Upper lobe of left lung (tissue), 6 donors: ENCODE data around the gene FAM53B. TPM values are rescaled to one million over a fixed set of nuclear protein-coding genes. Genes with fewer than 3 reads are reported as not detected.

ENCODE experiments used
- ATAC-seq, 2 donors: fragments of 200-7000 bp; cut with Tn5 transposase; one replicate each; pipeline ENCODE4 v1.9.1; 2022; ENCODE audit warnings: mild to moderate bottlenecking in 2 of 2, moderate library complexity in 2 of 2; ENCODE audit not compliant: low FRiP score in 2 of 2
- DNase-seq, 2 donors: peaks; one replicate each; pipeline ENCODE4 v3.0.0-alpha.2; 2019 to 2020
- H3K27ac ChIP-seq, 4 donors: fragments of 200-600 bp; sonication (generic); one replicate each; pipeline ENCODE4 v1.5.1; 2016 to 2019
- H3K27me3 ChIP-seq, 4 donors: fragments of 200-600 bp; sonication (generic); one replicate each; pipeline ENCODE4 v1.5.1; 2017 to 2019
- H3K36me3 ChIP-seq, 4 donors: fragments of 200-600 bp; sonication (generic); one replicate each; pipeline ENCODE4 v1.5.1; 2016 to 2019
- H3K4me1 ChIP-seq, 4 donors: fragments of 200-600 bp; sonication (generic); one replicate each; pipeline ENCODE4 v1.5.1; 2018 to 2019
- H3K4me3 ChIP-seq, 4 donors: fragments of 200-600 bp; sonication (generic); one replicate each; pipeline ENCODE4 v1.5.1; 2017 to 2019; ENCODE audit warnings: mild to moderate bottlenecking in 2 of 4, moderate library complexity in 1 of 4
- H3K9me3 ChIP-seq, 4 donors: fragments of 200-600 bp; sonication (generic); one replicate each; pipeline ENCODE4 v1.5.1; 2018 to 2019
- EP300 ChIP-seq, 4 donors: sonication (generic); formaldehyde crosslinking; IDR thresholded peaks; one replicate each; pipeline ENCODE4 v1.5.1; 2017; ENCODE audit warnings: antibody characterized with exemption in 4 of 4, control low read depth in 2 of 4
- POLR2A ChIP-seq, 4 donors: fragments of 450-650 bp; IDR thresholded peaks; one replicate each; pipeline ENCODE4 v1.5.1; 2016 to 2017; ENCODE audit warnings: antibody characterized with exemption in 4 of 4, mild to moderate bottlenecking in 2 of 4
- POLR2AphosphoS5 ChIP-seq, 2 donors: sonication (generic); formaldehyde crosslinking; IDR thresholded peaks; one replicate each; pipeline ENCODE4 v1.5.1; 2017; ENCODE audit warnings: antibody characterized with exemption in 2 of 2
- WGBS, 2 donors: methylation state at CpG; one replicate each; pipeline ENCODE4 v1.1.5; 2017 to 2018; 5-methylcytosine and 5-hydroxymethylcytosine counted together
- total RNA-seq, 6 donors: library from RNA; depleted of rRNA in 4 of 6; stranded (reverse); fragments of >200 nt in 4 of 6; gene quantifications; one replicate each; pipeline versions ENCODE4 v1.1.0 to v1.2.1, GENCODE V29; 2016 to 2021
- TF ChIP-seq, protein P1 (sequence below), 6 experiments: fragments of 450-650 bp in 4 of 6; fragments of 200-600 bp in 2 of 6; sonication (generic) in 2 of 6; IDR thresholded peaks; one replicate each; pipeline ENCODE4 v1.5.1; 2016 to 2019; ENCODE audit warnings: antibody characterized with exemption in 6 of 6
- donor health status: DM: no; HTN: no; CAD: no; lungs with moderate emphysema.
- donor health status: DM: no; HTN: yes; CAD: no; lungs with severe emphysema.

Gene FAM53B
- total RNA-seq, 6 donors from 2014 or later: 35.8 to 62.5 (median 47.8) TPM

GRCh38 chr10:124646483-124647352 lies 97.5 kb downstream of the FAM53B start:
- WGBS, 2 donors: 67 to 68% methylated on average over 19 of the region's 19 CpGs
- peak in 1 of 2 donors; percentile 56 for ATAC-seq
- Histone ChIP-seq H3K4me3 (no peak overlapping the region), H3K36me3 (no peaks in the 10 kb centered on the region), H3K27ac (peak overlapping the region; percentile 80 to 87 (median 86)), H3K27me3 (no peaks in the 10 kb centered on the region), H3K9me3 (no peaks in the 10 kb centered on the region), H3K4me1 (peaks cover 75 to 94% (median 79%) of the 10 kb centered on the region in 4 donors)
- DNase-seq: peak in 1 of 2 donors; percentile 90
- TF ChIP-seq POLR2AphosphoS5 (IDR thresholded peaks at IDR 0.05) (peak; percentile 40 to 58), EP300 (IDR thresholded peaks at IDR 0.05) (peak in 1 of 4 donors; percentile 11), POLR2A (IDR thresholded peaks at IDR 0.05) (no peak)
- TF ChIP-seq, protein P1, sequence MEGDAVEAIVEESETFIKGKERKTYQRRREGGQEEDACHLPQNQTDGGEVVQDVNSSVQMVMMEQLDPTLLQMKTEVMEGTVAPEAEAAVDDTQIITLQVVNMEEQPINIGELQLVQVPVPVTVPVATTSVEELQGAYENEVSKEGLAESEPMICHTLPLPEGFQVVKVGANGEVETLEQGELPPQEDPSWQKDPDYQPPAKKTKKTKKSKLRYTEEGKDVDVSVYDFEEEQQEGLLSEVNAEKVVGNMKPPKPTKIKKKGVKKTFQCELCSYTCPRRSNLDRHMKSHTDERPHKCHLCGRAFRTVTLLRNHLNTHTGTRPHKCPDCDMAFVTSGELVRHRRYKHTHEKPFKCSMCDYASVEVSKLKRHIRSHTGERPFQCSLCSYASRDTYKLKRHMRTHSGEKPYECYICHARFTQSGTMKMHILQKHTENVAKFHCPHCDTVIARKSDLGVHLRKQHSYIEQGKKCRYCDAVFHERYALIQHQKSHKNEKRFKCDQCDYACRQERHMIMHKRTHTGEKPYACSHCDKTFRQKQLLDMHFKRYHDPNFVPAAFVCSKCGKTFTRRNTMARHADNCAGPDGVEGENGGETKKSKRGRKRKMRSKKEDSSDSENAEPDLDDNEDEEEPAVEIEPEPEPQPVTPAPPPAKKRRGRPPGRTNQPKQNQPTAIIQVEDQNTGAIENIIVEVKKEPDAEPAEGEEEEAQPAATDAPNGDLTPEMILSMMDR (IDR thresholded peaks at IDR 0.05): no peak

DNA sequence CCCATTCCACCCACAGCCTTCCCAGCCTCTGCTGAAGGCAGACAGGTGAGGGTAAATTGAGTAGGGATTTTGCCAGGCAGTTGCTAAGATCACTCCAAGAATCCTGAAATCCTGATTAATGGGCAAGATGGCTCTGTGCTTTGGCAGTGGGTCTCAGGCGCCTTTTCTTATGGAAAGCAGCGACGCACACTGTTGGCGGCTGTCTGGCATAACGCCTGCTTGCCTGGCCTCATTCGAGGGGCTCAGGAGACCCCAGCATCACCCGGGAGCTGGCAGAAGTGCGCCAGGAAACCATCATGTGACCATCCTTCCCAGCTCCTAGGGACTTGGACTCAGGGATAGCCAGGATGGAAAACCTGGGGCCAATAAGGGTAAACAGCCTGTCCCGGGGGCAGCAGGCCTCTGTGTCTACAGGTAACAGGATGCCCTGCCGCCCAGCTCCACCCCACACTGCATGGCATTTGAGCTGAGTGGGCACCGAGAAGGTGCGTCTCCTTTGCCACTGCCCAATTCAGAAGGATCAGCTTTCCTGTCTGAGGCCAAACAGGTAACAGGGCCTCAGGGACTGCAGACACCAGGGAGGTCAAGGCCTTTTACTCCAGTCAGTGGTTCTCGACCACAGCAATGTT lies 98.6 kb downstream of the FAM53B start:
- TF ChIP-seq POLR2AphosphoS5 (IDR thresholded peaks at IDR 0.05) (no peak), POLR2A (IDR thresholded peaks at IDR 0.05) (no peak), EP300 (IDR thresholded peaks at IDR 0.05) (no peak)
- TF ChIP-seq, protein P1 (IDR thresholded peaks at IDR 0.05): no peak
- H3K9me3 ChIP-seq: no peaks in the 10 kb centered on the region
- ATAC-seq (no peak), DNase-seq (no peak)
- WGBS, 2 donors: 80 to 91% methylated on average over 1 to 13 of the region's 13 CpGs
- H3K27ac ChIP-seq: peak overlapping the region; percentile 80 to 87 (median 86)
- H3K27me3 ChIP-seq: no peaks in the 10 kb centered on the region
- H3K36me3 ChIP-seq: no peaks in the 10 kb centered on the region
- H3K4me3 ChIP-seq: no peak overlapping the region
- peaks cover 76 to 94% (median 82%) of the 10 kb centered on the region in 4 donors for H3K4me1 ChIP-seq

DNA sequence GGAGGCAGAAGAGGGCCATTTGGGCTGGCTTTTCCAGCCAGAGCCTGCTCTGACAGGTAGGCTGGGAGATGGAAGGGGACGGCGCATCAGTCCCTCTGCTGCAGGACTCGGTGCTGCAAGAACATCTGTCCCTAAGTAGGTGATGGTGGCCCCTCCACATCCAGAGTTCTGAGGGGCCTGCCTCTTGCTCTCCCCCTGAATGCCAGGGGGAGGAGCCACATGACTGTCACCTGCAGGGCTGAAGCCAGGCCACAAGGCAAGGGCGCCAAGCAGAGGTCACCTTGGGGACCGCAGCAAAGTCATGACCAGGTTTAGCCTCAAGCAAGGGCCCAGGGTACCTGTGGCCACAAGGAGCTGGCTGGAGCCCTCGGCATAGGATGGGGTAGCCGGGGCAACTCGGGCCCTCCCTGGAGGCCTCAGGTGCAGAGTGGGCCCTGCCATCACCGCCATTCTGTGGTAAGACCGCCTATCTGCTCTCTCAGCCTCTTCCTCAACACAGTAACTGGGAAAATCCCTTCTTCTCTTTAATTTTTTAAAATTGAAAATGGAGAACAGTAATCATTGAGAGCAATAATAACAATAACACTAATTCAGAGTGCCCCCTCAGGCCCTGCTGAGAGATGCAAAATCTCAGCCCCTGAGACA lies 99.3 kb downstream of the FAM53B start:
- Histone ChIP-seq H3K27ac (peak overlapping the region in 3 of 4 donors; percentile 85 to 87 (median 86)), H3K4me3 (no peak overlapping the region), H3K9me3 (no peaks in the 10 kb centered on the region), H3K4me1 (peaks cover 80 to 94% (median 88%) of the 10 kb centered on the region in 4 donors), H3K36me3 (no peaks in the 10 kb centered on the region), H3K27me3 (no peaks in the 10 kb centered on the region)
- no peak for TF ChIP-seq POLR2A (IDR thresholded peaks at IDR 0.05)
- TF ChIP-seq, protein P1 (IDR thresholded peaks at IDR 0.05): no peak
- TF ChIP-seq POLR2AphosphoS5 (IDR thresholded peaks at IDR 0.05): no peak
- TF ChIP-seq EP300 (IDR thresholded peaks at IDR 0.05): no peak
- 93 to 98% methylated on average over 2 to 9 of the region's 10 CpGs for WGBS, 2 donors
- ATAC-seq (no peak), DNase-seq (peak in 1 of 2 donors; percentile 64)

DNA sequence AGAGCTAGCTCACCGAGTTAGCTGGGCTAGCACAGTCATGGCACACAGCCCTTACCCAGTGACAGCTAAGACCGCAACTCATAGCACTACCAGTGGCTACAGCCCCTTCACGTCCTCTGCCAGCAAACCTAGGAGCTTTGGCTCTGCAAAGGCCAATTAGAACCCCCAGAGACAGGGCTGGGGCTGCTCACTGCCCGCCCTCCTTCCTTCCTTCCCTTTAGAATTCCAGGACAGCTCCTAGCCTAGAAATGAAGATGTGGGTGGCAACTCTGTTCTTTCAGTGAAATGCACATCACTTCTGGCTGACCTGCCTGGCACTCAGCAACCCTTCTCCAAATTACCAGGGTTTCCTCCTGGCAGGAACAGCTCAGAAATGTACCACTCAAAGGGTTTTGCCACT lies 99.9 kb downstream of the FAM53B start:
- ATAC-seq: no peak
- Histone ChIP-seq H3K4me1 (peaks cover 74 to 94% (median 86%) of the 10 kb centered on the region in 4 donors), H3K27ac (peak overlapping the region in 2 of 4 donors; percentile 21 to 86), H3K27me3 (no peaks in the 10 kb centered on the region), H3K9me3 (no peaks in the 10 kb centered on the region), H3K36me3 (no peaks in the 10 kb centered on the region), H3K4me3 (no peak overlapping the region)
- 81 to 88% methylated on average over 2 to 4 of the region's 4 CpGs for WGBS, 2 donors
- no peak for DNase-seq
- TF ChIP-seq POLR2AphosphoS5 (IDR thresholded peaks at IDR 0.05) (no peak), EP300 (IDR thresholded peaks at IDR 0.05) (no peak)
